Epithelial cell of esophagus (primary cell): ENCODE data around the gene TMEM132E.

ENCODE experiments used
- DNase-seq: peaks from one replicate; pipeline ENCODE4 v3.0.0; 2010; ENCODE audit warnings: low read depth
- H3K4me3 ChIP-seq: 2 replicates; pipeline ENCODE4 v1.5.1; 2011; ENCODE audit warnings: mild to moderate bottlenecking, low read length, control low read depth
- CTCF ChIP-seq: IDR thresholded peaks from 2 replicates; pipeline ENCODE4 v1.5.1; 2011; ENCODE audit warnings: low read depth, mild to moderate bottlenecking, low read length, control low read depth, inconsistent platforms; ENCODE audit not compliant: insufficient read depth; ENCODE audit errors: missing control alignments

TMEM132E gene

GRCh38 chr17:34603974-34604373 is 24.6 kb downstream of the TMEM132E start:
- no peak for DNase-seq
- no peak overlapping the region for H3K4me3 ChIP-seq
- TF ChIP-seq CTCF: no peak

- TF ChIP-seq CTCF: no peak
- H3K4me3 ChIP-seq: no peak overlapping the region
- DNase-seq: no peak
Observed at GRCh38 chr17:34606763-34607162, 27.4 kb downstream of the TMEM132E start.

GRCh38 chr17:34607917-34608316 is 28.5 kb downstream of the TMEM132E start:
- H3K4me3 ChIP-seq: no peak overlapping the region
- DNase-seq: no peak
- no peak for TF ChIP-seq CTCF

- DNase-seq: no peak
- TF ChIP-seq CTCF: no peak
- H3K4me3 ChIP-seq: no peak overlapping the region
Observed at GRCh38 chr17:34609210-34609609, 29.8 kb downstream of the TMEM132E start.

GRCh38 chr17:34610039-34610438 is 30.7 kb downstream of the TMEM132E start:
- DNase-seq: no peak
- H3K4me3 ChIP-seq: no peak overlapping the region
- TF ChIP-seq CTCF: no peak

- no peak for TF ChIP-seq CTCF
- H3K4me3 ChIP-seq: no peak overlapping the region
- no peak for DNase-seq
Observed at GRCh38 chr17:34610506-34610905, 31.1 kb downstream of the TMEM132E start.

- H3K4me3 ChIP-seq: no peak overlapping the region
- peak; percentile 37 for DNase-seq
Observed at GRCh38 chr17:34613064-34614019, 34.0 kb downstream of the TMEM132E start.

More at GRCh38 chr17:34613064-34614019, 34.0 kb downstream of the TMEM132E start:
- TF ChIP-seq CTCF: no peak
